Mesothelial cell of epicardium (in vitro differentiated cells): ENCODE results near the gene EMID1. TPM values are rescaled to one million over a fixed set of nuclear protein-coding genes. Genes with fewer than 3 reads are reported as not detected.
A peak's percentile ranks its signal among the peaks of the same experiment; 100 is the strongest.
"Not testable (repeated sequence)": the region's sequence is repeated elsewhere in the genome, so short reads cannot be mapped to it uniquely, and the experiment has no call there.

ENCODE experiments used
- DNase-seq, 2 experiments: peaks; one replicate each; pipeline ENCODE4 v3.0.0; 2021; ENCODE audit warnings: low spot score in 2 of 2; ENCODE audit not compliant: unreplicated experiment in 2 of 2
- H3K27ac Mint-ChIP-seq: 2 replicates; pipeline ENCODE4 v1.8.0; 2021; ENCODE audit warnings: mixed read lengths
- H3K27me3 Mint-ChIP-seq: 2 replicates; pipeline ENCODE4 v1.8.0; 2021; ENCODE audit warnings: low read depth, mixed read lengths
- H3K36me3 Mint-ChIP-seq: 2 replicates; pipeline ENCODE4 v1.8.0; 2021; ENCODE audit warnings: mixed read lengths
- H3K4me1 Mint-ChIP-seq: 2 replicates; pipeline ENCODE4 v1.8.0; 2021; ENCODE audit warnings: mixed read lengths
- H3K4me3 Mint-ChIP-seq: 2 replicates; pipeline ENCODE4 v1.8.0; 2021; ENCODE audit warnings: mild to moderate bottlenecking, moderate library complexity, mixed read lengths
- H3K9me3 Mint-ChIP-seq: 2 replicates; pipeline ENCODE4 v1.8.0; 2021; ENCODE audit warnings: mixed read lengths
- CTCF ChIP-seq: fragments of 200-600 bp; sonication (generic); IDR thresholded peaks from one replicate; pipeline ENCODE4 v1.5.0; 2021; ENCODE audit warnings: antibody characterized with exemption; ENCODE audit not compliant: unreplicated experiment
- total RNA-seq: library from RNA; stranded (reverse); gene quantifications from 3 replicates; pipeline ENCODE4 v1.2.1, GENCODE V29; 2021

Gene EMID1
- total RNA-seq, 1 donor from 2014 or later, result 15.7 TPM

GRCh38 chr22:29245626-29246385 is 40.1 kb downstream of the EMID1 start:
- Mint-ChIP-seq H3K4me1 (no peaks in the 10 kb centered on the region), H3K36me3 (peaks cover 31% of the 10 kb centered on the region), H3K4me3 (no peak overlapping the region), H3K27ac (no peak overlapping the region), H3K27me3 (no peaks in the 10 kb centered on the region), H3K9me3 (peaks cover 26% of the 10 kb centered on the region)
- TF ChIP-seq CTCF, result peak; percentile 96
- DNase-seq, result peak in 1 of 2 experiments; percentile 81

GRCh38 chr22:29247891-29248290 is 42.2 kb downstream of the EMID1 start:
- H3K4me1 Mint-ChIP-seq, H3K27ac Mint-ChIP-seq, H3K27me3 Mint-ChIP-seq, H3K9me3 Mint-ChIP-seq, H3K4me3 Mint-ChIP-seq, DNase-seq: not testable (repeated sequence)
- H3K36me3 Mint-ChIP-seq, result peaks cover 11% of the 10 kb centered on the region

- H3K4me1 Mint-ChIP-seq, result no peaks in the 10 kb centered on the region
- DNase-seq, result no peak
- H3K36me3 Mint-ChIP-seq, result no peaks in the 10 kb centered on the region
- H3K4me3 Mint-ChIP-seq, result no peak overlapping the region
- H3K27ac Mint-ChIP-seq, result no peak overlapping the region
- no peaks in the 10 kb centered on the region for H3K9me3 Mint-ChIP-seq
- TF ChIP-seq CTCF, result no peak
- H3K27me3 Mint-ChIP-seq, result no peaks in the 10 kb centered on the region
These were observed 45.6 kb downstream of the EMID1 start for GRCh38 chr22:29251265-29251664.

GRCh38 chr22:29251981-29252911 is 46.5 kb downstream of the EMID1 start:
- no peak for DNase-seq
- H3K27ac Mint-ChIP-seq, result no peak overlapping the region
- no peak overlapping the region for H3K4me3 Mint-ChIP-seq
- H3K36me3 Mint-ChIP-seq, result no peaks in the 10 kb centered on the region
- no peak for TF ChIP-seq CTCF
- no peaks in the 10 kb centered on the region for H3K4me1 Mint-ChIP-seq
- no peaks in the 10 kb centered on the region for H3K9me3 Mint-ChIP-seq
- H3K27me3 Mint-ChIP-seq, result no peaks in the 10 kb centered on the region

- DNase-seq, result no peak
- TF ChIP-seq CTCF, result no peak
- Mint-ChIP-seq H3K27me3 (no peaks in the 10 kb centered on the region), H3K9me3 (no peaks in the 10 kb centered on the region), H3K4me3 (no peak overlapping the region), H3K36me3 (no peaks in the 10 kb centered on the region), H3K4me1 (no peaks in the 10 kb centered on the region), H3K27ac (no peak overlapping the region)
These were observed 48.0 kb downstream of the EMID1 start for GRCh38 chr22:29253561-29254285.

GRCh38 chr22:29254286-29254660 is 48.6 kb downstream of the EMID1 start:
- no peak for DNase-seq
- H3K27me3 Mint-ChIP-seq, result no peaks in the 10 kb centered on the region
- no peak for TF ChIP-seq CTCF

More at GRCh38 chr22:29254286-29254660, 48.6 kb downstream of the EMID1 start:
- H3K9me3 Mint-ChIP-seq, result no peaks in the 10 kb centered on the region
- no peak overlapping the region for H3K27ac Mint-ChIP-seq
- H3K4me1 Mint-ChIP-seq, result no peaks in the 10 kb centered on the region
- H3K36me3 Mint-ChIP-seq, result no peaks in the 10 kb centered on the region
- no peak overlapping the region for H3K4me3 Mint-ChIP-seq
